ACC112 (cell line): ENCODE data around the gene ENPEP.
"Not testable (repeated sequence)": the region's sequence is repeated elsewhere in the genome, so short reads cannot be mapped to it uniquely, and the experiment has no call there.

ENCODE experiments used
- H2AFZ ChIP-seq: fragments of 200-600 bp; sonication (generic); one replicate; pipeline ENCODE4 v1.6.0; 2017; ENCODE audit warnings: antibody characterized with exemption, low read length; ENCODE audit not compliant: unreplicated experiment
- H3K27ac ChIP-seq: fragments of 200-600 bp; sonication (generic); 2 replicates; pipeline ENCODE4 v1.5.1; 2014; ENCODE audit warnings: low read depth, mild to moderate bottlenecking, antibody characterized with exemption, low read length, moderate library complexity
- H3K27me3 ChIP-seq: fragments of 200-600 bp; sonication (generic); 2 replicates; pipeline ENCODE4 v1.6.1; 2014; ENCODE audit warnings: mild to moderate bottlenecking, antibody characterized with exemption, low read length, moderate library complexity, mixed read lengths; ENCODE audit not compliant: insufficient read depth
- H3K36me3 ChIP-seq: fragments of 200-600 bp; sonication (generic); 2 replicates; pipeline ENCODE4 v1.6.1; 2016; ENCODE audit warnings: mild to moderate bottlenecking, antibody characterized with exemption, low read length, moderate library complexity, mixed read lengths; ENCODE audit not compliant: insufficient read depth
- H3K4me1 ChIP-seq: fragments of 200-600 bp; sonication (generic); one replicate; pipeline ENCODE4 v1.6.1; 2016; ENCODE audit warnings: low read length, mixed read lengths; ENCODE audit not compliant: insufficient read depth, unreplicated experiment, control insufficient read depth
- H3K4me3 ChIP-seq: fragments of 200-600 bp; sonication (generic); 2 replicates; pipeline ENCODE4 v1.5.1; 2014; ENCODE audit warnings: mild to moderate bottlenecking, low read depth, low read length
- H3K79me2 ChIP-seq: fragments of 200-600 bp; sonication (generic); one replicate; pipeline ENCODE4 v1.6.0; 2016; ENCODE audit warnings: low read length; ENCODE audit not compliant: control insufficient read depth, unreplicated experiment, insufficient read depth

The ENPEP gene

GRCh38 chr4:110484767-110485166, 8.8 kb downstream of the ENPEP start:
- no peaks in the 10 kb centered on the region for H3K27me3 ChIP-seq

GRCh38 chr4:110485452-110485851, 9.5 kb downstream of the ENPEP start:
- Histone ChIP-seq H3K79me2 (no peaks in the 10 kb centered on the region), H3K4me1 (peaks cover 31% of the 10 kb centered on the region), H3K36me3 (no peaks in the 10 kb centered on the region), H2AFZ (no peak overlapping the region), H3K27ac (peak overlapping the region; percentile 74), H3K27me3 (no peaks in the 10 kb centered on the region), H3K4me3 (peak overlapping the region; percentile 54)

More at GRCh38 chr4:110484767-110485166, 8.8 kb downstream of the ENPEP start:
- Histone ChIP-seq H3K4me3 (peak overlapping the region; percentile 54), H2AFZ (peak overlapping the region; percentile 43), H3K4me1 (peaks cover 33% of the 10 kb centered on the region), H3K79me2 (no peaks in the 10 kb centered on the region), H3K36me3 (no peaks in the 10 kb centered on the region), H3K27ac (peak overlapping the region; percentile 74)

GRCh38 chr4:110486256-110486655, 10.3 kb downstream of the ENPEP start:
- H3K27ac ChIP-seq = no peak overlapping the region
- H3K4me3 ChIP-seq = no peak overlapping the region
- H3K4me1 ChIP-seq = peaks cover 29% of the 10 kb centered on the region
- no peaks in the 10 kb centered on the region for H3K27me3 ChIP-seq
- H3K36me3 ChIP-seq = no peaks in the 10 kb centered on the region
- no peaks in the 10 kb centered on the region for H3K79me2 ChIP-seq
- H2AFZ ChIP-seq = no peak overlapping the region

- H3K79me2 ChIP-seq = not testable (repeated sequence)
Measured at GRCh38 chr4:110486850-110487249, 10.9 kb downstream of the ENPEP start.

GRCh38 chr4:110487873-110488272, 11.9 kb downstream of the ENPEP start:
- Histone ChIP-seq H3K79me2 (no peaks in the 10 kb centered on the region), H3K27ac (no peak overlapping the region), H3K4me1 (peaks cover 29% of the 10 kb centered on the region), H2AFZ (no peak overlapping the region), H3K36me3 (no peaks in the 10 kb centered on the region), H3K27me3 (no peaks in the 10 kb centered on the region), H3K4me3 (no peak overlapping the region)

More at GRCh38 chr4:110486850-110487249, 10.9 kb downstream of the ENPEP start:
- not testable (repeated sequence) for H3K27me3 ChIP-seq, H3K27ac ChIP-seq, H3K36me3 ChIP-seq, H2AFZ ChIP-seq, H3K4me3 ChIP-seq
- H3K4me1 ChIP-seq = peaks cover 29% of the 10 kb centered on the region

GRCh38 chr4:110489901-110490508, 14.1 kb downstream of the ENPEP start:
- Histone ChIP-seq H3K27me3 (peaks cover 5% of the 10 kb centered on the region; the same call in 1 of the 2 replicates), H3K4me1 (peaks cover 25% of the 10 kb centered on the region), H2AFZ (no peak overlapping the region), H3K36me3 (no peaks in the 10 kb centered on the region), H3K4me3 (no peak overlapping the region), H3K27ac (no peak overlapping the region), H3K79me2 (no peaks in the 10 kb centered on the region)

GRCh38 chr4:110492522-110492921, 16.6 kb downstream of the ENPEP start:
- Histone ChIP-seq H3K27ac (no peak overlapping the region), H3K4me3 (no peak overlapping the region), H3K27me3 (peaks cover 5% of the 10 kb centered on the region; the same call in 1 of the 2 replicates), H3K4me1 (peaks cover 11% of the 10 kb centered on the region), H2AFZ (no peak overlapping the region), H3K36me3 (no peaks in the 10 kb centered on the region), H3K79me2 (no peaks in the 10 kb centered on the region)

- peaks cover 5% of the 10 kb centered on the region; the same call in 1 of the 2 replicates for H3K27me3 ChIP-seq
- H3K36me3 ChIP-seq = no peaks in the 10 kb centered on the region
- H3K4me1 ChIP-seq = peaks cover 1% of the 10 kb centered on the region
- no peaks in the 10 kb centered on the region for H3K79me2 ChIP-seq
- H3K4me3 ChIP-seq = no peak overlapping the region
- H3K27ac ChIP-seq = no peak overlapping the region
- H2AFZ ChIP-seq = no peak overlapping the region
Measured at GRCh38 chr4:110493520-110493919, 17.6 kb downstream of the ENPEP start.

- H3K27ac ChIP-seq = no peak overlapping the region
- no peaks in the 10 kb centered on the region for H3K4me1 ChIP-seq
Measured at GRCh38 chr4:110498420-110498819, 22.5 kb downstream of the ENPEP start.

GRCh38 chr4:110499126-110499525, 23.2 kb downstream of the ENPEP start:
- Histone ChIP-seq H3K27me3 (no peaks in the 10 kb centered on the region), H3K79me2 (no peaks in the 10 kb centered on the region), H3K4me1 (no peaks in the 10 kb centered on the region), H3K27ac (no peak overlapping the region), H3K36me3 (no peaks in the 10 kb centered on the region), H3K4me3 (no peak overlapping the region), H2AFZ (no peak overlapping the region)

More at GRCh38 chr4:110498420-110498819, 22.5 kb downstream of the ENPEP start:
- no peak overlapping the region for H2AFZ ChIP-seq
- no peaks in the 10 kb centered on the region for H3K36me3 ChIP-seq
- H3K27me3 ChIP-seq = peaks cover 5% of the 10 kb centered on the region; the same call in 1 of the 2 replicates
- no peak overlapping the region for H3K4me3 ChIP-seq
- no peaks in the 10 kb centered on the region for H3K79me2 ChIP-seq

GRCh38 chr4:110501826-110502225, 25.9 kb downstream of the ENPEP start:
- Histone ChIP-seq H3K27ac (no peak overlapping the region), H2AFZ (no peak overlapping the region), H3K4me3 (no peak overlapping the region), H3K4me1 (no peaks in the 10 kb centered on the region), H3K79me2 (no peaks in the 10 kb centered on the region), H3K36me3 (no peaks in the 10 kb centered on the region), H3K27me3 (no peaks in the 10 kb centered on the region)
